Osteocyte (in vitro differentiated cells): ENCODE data around the gene PPP2R5C. TPM values are rescaled to one million over a fixed set of nuclear protein-coding genes. Genes with fewer than 3 reads are reported as not detected.
"Not testable (repeated sequence)": the region's sequence is repeated elsewhere in the genome, so short reads cannot be mapped to it uniquely, and the experiment has no call there.

ENCODE experiments used
- DNase-seq: peaks from one replicate; pipeline ENCODE4 v3.0.0; 2021; ENCODE audit warnings: mixed read lengths; ENCODE audit not compliant: unreplicated experiment; ENCODE audit errors: extremely low spot score
- H3K27ac Mint-ChIP-seq: one replicate; pipeline ENCODE4 v1.8.0; 2021; ENCODE audit warnings: mild to moderate bottlenecking, mixed read lengths; ENCODE audit not compliant: unreplicated experiment
- H3K27me3 Mint-ChIP-seq: one replicate; pipeline ENCODE4 v1.8.0; 2021; ENCODE audit warnings: mixed read lengths; ENCODE audit not compliant: unreplicated experiment
- H3K36me3 Mint-ChIP-seq: one replicate; pipeline ENCODE4 v1.8.0; 2021; ENCODE audit warnings: mixed read lengths; ENCODE audit not compliant: unreplicated experiment
- H3K4me1 Mint-ChIP-seq: one replicate; pipeline ENCODE4 v1.8.0; 2021; ENCODE audit warnings: mixed read lengths; ENCODE audit not compliant: unreplicated experiment
- H3K4me3 Mint-ChIP-seq: one replicate; pipeline ENCODE4 v1.8.0; 2021; ENCODE audit warnings: mild to moderate bottlenecking, moderate library complexity, mixed read lengths; ENCODE audit not compliant: unreplicated experiment
- H3K9me3 Mint-ChIP-seq: one replicate; pipeline ENCODE4 v1.8.0; 2021; ENCODE audit warnings: mixed read lengths; ENCODE audit not compliant: unreplicated experiment
- total RNA-seq: library from RNA; stranded (reverse); gene quantifications from 2 replicates; pipeline ENCODE4 v1.2.1, GENCODE V29; 2021
- TF ChIP-seq, protein P1 (sequence below): fragments of 200-600 bp; sonication (generic); IDR thresholded peaks from 2 replicates; pipeline ENCODE4 v1.5.0; 2021; ENCODE audit warnings: antibody characterized with exemption, mild to moderate bottlenecking, moderate library complexity

The PPP2R5C gene
- total RNA-seq, 1 donor from 2014 or later: 116 TPM

- no peak overlapping the region for H3K4me3 Mint-ChIP-seq
- no peak overlapping the region for H3K27ac Mint-ChIP-seq
- H3K36me3 Mint-ChIP-seq: no peaks in the 10 kb centered on the region
- H3K27me3 Mint-ChIP-seq: no peaks in the 10 kb centered on the region
- no peaks in the 10 kb centered on the region for H3K9me3 Mint-ChIP-seq
- no peak for DNase-seq
- TF ChIP-seq, protein P1, sequence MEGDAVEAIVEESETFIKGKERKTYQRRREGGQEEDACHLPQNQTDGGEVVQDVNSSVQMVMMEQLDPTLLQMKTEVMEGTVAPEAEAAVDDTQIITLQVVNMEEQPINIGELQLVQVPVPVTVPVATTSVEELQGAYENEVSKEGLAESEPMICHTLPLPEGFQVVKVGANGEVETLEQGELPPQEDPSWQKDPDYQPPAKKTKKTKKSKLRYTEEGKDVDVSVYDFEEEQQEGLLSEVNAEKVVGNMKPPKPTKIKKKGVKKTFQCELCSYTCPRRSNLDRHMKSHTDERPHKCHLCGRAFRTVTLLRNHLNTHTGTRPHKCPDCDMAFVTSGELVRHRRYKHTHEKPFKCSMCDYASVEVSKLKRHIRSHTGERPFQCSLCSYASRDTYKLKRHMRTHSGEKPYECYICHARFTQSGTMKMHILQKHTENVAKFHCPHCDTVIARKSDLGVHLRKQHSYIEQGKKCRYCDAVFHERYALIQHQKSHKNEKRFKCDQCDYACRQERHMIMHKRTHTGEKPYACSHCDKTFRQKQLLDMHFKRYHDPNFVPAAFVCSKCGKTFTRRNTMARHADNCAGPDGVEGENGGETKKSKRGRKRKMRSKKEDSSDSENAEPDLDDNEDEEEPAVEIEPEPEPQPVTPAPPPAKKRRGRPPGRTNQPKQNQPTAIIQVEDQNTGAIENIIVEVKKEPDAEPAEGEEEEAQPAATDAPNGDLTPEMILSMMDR: no peak
- H3K4me1 Mint-ChIP-seq: peaks cover 2% of the 10 kb centered on the region
Measured at GRCh38 chr14:101797856-101798255, 36.3 kb downstream of the PPP2R5C start.

DNA sequence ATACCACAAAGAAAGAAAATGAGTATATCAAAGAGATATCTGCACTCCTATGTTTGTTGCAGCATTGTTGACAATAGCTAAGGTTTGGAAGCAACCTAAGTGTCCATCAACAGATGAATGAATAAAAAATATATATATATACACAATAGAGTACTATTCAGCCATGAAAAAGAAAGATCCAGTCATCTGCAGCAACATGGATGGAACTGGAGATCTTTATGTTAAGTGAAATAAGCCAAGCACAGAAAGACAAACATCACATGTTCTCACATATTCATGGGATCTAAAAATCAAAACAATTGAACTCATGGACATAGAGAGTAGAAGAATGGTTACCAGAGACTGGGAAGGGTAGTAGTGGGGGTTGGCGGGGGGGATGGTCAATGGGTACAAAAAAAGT, 42.9 kb downstream of the PPP2R5C start:
- not testable (repeated sequence) for H3K27me3 Mint-ChIP-seq, H3K9me3 Mint-ChIP-seq, H3K36me3 Mint-ChIP-seq, H3K4me1 Mint-ChIP-seq, H3K27ac Mint-ChIP-seq, H3K4me3 Mint-ChIP-seq, DNase-seq

GRCh38 chr14:101806252-101806651, 44.7 kb downstream of the PPP2R5C start:
- not testable (repeated sequence) for H3K27ac Mint-ChIP-seq, DNase-seq, H3K9me3 Mint-ChIP-seq, H3K36me3 Mint-ChIP-seq, H3K27me3 Mint-ChIP-seq, H3K4me3 Mint-ChIP-seq
- peaks cover 12% of the 10 kb centered on the region for H3K4me1 Mint-ChIP-seq

GRCh38 chr14:101808020-101808641, 46.6 kb downstream of the PPP2R5C start:
- Mint-ChIP-seq H3K9me3 (no peaks in the 10 kb centered on the region), H3K27ac (peak overlapping the region; percentile 7), H3K27me3 (no peaks in the 10 kb centered on the region), H3K4me1 (peaks cover 27% of the 10 kb centered on the region), H3K36me3 (peaks cover 5% of the 10 kb centered on the region), H3K4me3 (no peak overlapping the region)
- TF ChIP-seq, protein P1: no peak
- no peak for DNase-seq

- Mint-ChIP-seq H3K27ac (peak overlapping the region; percentile 99), H3K4me3 (peak overlapping the region; percentile 90), H3K4me1 (peaks cover 31% of the 10 kb centered on the region), H3K9me3 (no peaks in the 10 kb centered on the region), H3K27me3 (no peaks in the 10 kb centered on the region), H3K36me3 (peaks cover 5% of the 10 kb centered on the region)
- TF ChIP-seq, protein P1: no peak
- no peak for DNase-seq
Measured at GRCh38 chr14:101808894-101809670, 47.6 kb downstream of the PPP2R5C start.
